ENCODE measurements around the gene MRPL4. TPM values are rescaled to one million over a fixed set of nuclear protein-coding genes. Genes with fewer than 3 reads are reported as not detected.
"Not testable (repeated sequence)": the region's sequence is repeated elsewhere in the genome, so short reads cannot be mapped to it uniquely, and the experiment has no call there.

The MRPL4 gene
- total RNA-seq, 1 experiment from 2014 or later = 112 TPM

GRCh38 chr19:10235003-10235402 lies 17.0 kb upstream of the MRPL4 start:
- Histone ChIP-seq H3K36me3 (ENCODE audit: insufficient read depth, low read length, poor library complexity, severe bottlenecking) (no peaks in the 10 kb centered on the region), H3K27me3 (replicated peaks; ENCODE audit: insufficient read depth, low read depth, low read length, poor library complexity) (no peaks in the 10 kb centered on the region), H3K4me1 (ENCODE audit: insufficient read depth, low read length, poor library complexity, severe bottlenecking) (no peaks in the 10 kb centered on the region), H3K9me3 (ENCODE audit: low read depth, low read length, poor library complexity, severe bottlenecking) (no peaks in the 10 kb centered on the region), H3K4me3 (ENCODE audit: low read depth, low read length, poor library complexity, severe bottlenecking) (no peak overlapping the region), H3K27ac (ENCODE audit: low read depth, low read length, poor library complexity, severe bottlenecking) (no peak overlapping the region)
- no TSS peak for BruUV-seq (replicated peaks)
- no peak for TF ChIP-seq CTCF (conservative IDR thresholded peaks at IDR 0.05; ENCODE audit: low read depth, low read length)
- no peak for TF ChIP-seq EZH2 (IDR thresholded peaks at IDR 0.05; ENCODE audit: borderline replicate concordance, low read depth, low read length, poor library complexity, severe bottlenecking)
- intact Hi-C loops (cut with micrococcal nuclease; ENCODE audit: unreplicated experiment) = no loop called here
- ChIA-PET POLR2A (ENCODE audit: low non-redundant PET) (interaction anchor here (0.7 kb wide), 1 partner anchor 258 kb away, joined by 7 read pairs; no protein-coding TSS in a partner anchor), CTCF (interaction anchor here (0.7 kb wide), 1 partner anchor 74 kb away, joined by 5 read pairs; no protein-coding TSS in a partner anchor)
- no peak for DNase-seq (ENCODE audit: low spot score)

GRCh38 chr19:10235409-10235808 lies 16.6 kb upstream of the MRPL4 start:
- H3K9me3 ChIP-seq (ENCODE audit: low read depth, low read length, poor library complexity, severe bottlenecking); intact Hi-C loops (cut with micrococcal nuclease; ENCODE audit: unreplicated experiment); BruUV-seq (replicated peaks); H3K27me3 ChIP-seq (replicated peaks; ENCODE audit: insufficient read depth, low read depth, low read length, poor library complexity); DNase-seq (ENCODE audit: low spot score); H3K27ac ChIP-seq (ENCODE audit: low read depth, low read length, poor library complexity, severe bottlenecking); H3K36me3 ChIP-seq (ENCODE audit: insufficient read depth, low read length, poor library complexity, severe bottlenecking); H3K4me3 ChIP-seq (ENCODE audit: low read depth, low read length, poor library complexity, severe bottlenecking); POLR2A ChIA-PET (ENCODE audit: low non-redundant PET); H3K4me1 ChIP-seq (ENCODE audit: insufficient read depth, low read length, poor library complexity, severe bottlenecking): not testable (repeated sequence)
- CTCF ChIA-PET = interaction anchor here (0.7 kb wide), 1 partner anchor 74 kb away, joined by 5 read pairs; no protein-coding TSS in a partner anchor

- DNase-seq (ENCODE audit: low spot score) = no peak
Measured at GRCh38 chr19:10237702-10238101, 14.3 kb upstream of the MRPL4 start.

More at GRCh38 chr19:10237702-10238101, 14.3 kb upstream of the MRPL4 start:
- H3K27me3 ChIP-seq (replicated peaks; ENCODE audit: insufficient read depth, low read depth, low read length, poor library complexity) = no peaks in the 10 kb centered on the region
- TF ChIP-seq CTCF (conservative IDR thresholded peaks at IDR 0.05; ENCODE audit: low read depth, low read length) (no peak), EZH2 (IDR thresholded peaks at IDR 0.05; ENCODE audit: borderline replicate concordance, low read depth, low read length, poor library complexity, severe bottlenecking) (no peak)
- H3K27ac ChIP-seq (ENCODE audit: low read depth, low read length, poor library complexity, severe bottlenecking) = no peak overlapping the region
- no peak overlapping the region for H3K4me3 ChIP-seq (ENCODE audit: low read depth, low read length, poor library complexity, severe bottlenecking)
- no peaks in the 10 kb centered on the region for H3K4me1 ChIP-seq (ENCODE audit: insufficient read depth, low read length, poor library complexity, severe bottlenecking)
- no peaks in the 10 kb centered on the region for H3K36me3 ChIP-seq (ENCODE audit: insufficient read depth, low read length, poor library complexity, severe bottlenecking)
- BruUV-seq (replicated peaks) = no TSS peak
- POLR2A ChIA-PET (ENCODE audit: low non-redundant PET) = no interaction called here
- H3K9me3 ChIP-seq (ENCODE audit: low read depth, low read length, poor library complexity, severe bottlenecking) = no peaks in the 10 kb centered on the region
- CTCF ChIA-PET = no interaction called here
- intact Hi-C loops (cut with micrococcal nuclease; ENCODE audit: unreplicated experiment) = no loop called here

Measured in A673 (cell line).